GM18502 (cell line): ENCODE results near the gene ZMIZ1.

ENCODE experiments used
- ATAC-seq: cut with Tn5 transposase; IDR thresholded peaks from one replicate; pipeline ENCODE4 v1.9.1; 2021; ENCODE audit warnings: mild to moderate bottlenecking; ENCODE audit not compliant: unreplicated experiment, poor library complexity

Gene ZMIZ1

GRCh38 chr10:79193694-79194382 is 125.1 kb downstream of the ZMIZ1 start:
- ATAC-seq = no peak

GRCh38 chr10:79195091-79195923 is 126.5 kb downstream of the ZMIZ1 start:
- ATAC-seq = peak; percentile 90

GRCh38 chr10:79196470-79197461 is 128.0 kb downstream of the ZMIZ1 start:
- no peak for ATAC-seq

- ATAC-seq = no peak
Measured at GRCh38 chr10:79197558-79197957, 128.8 kb downstream of the ZMIZ1 start.

GRCh38 chr10:79200346-79200745 is 131.6 kb downstream of the ZMIZ1 start:
- ATAC-seq = no peak

GRCh38 chr10:79201706-79202105 is 132.9 kb downstream of the ZMIZ1 start:
- ATAC-seq = no peak

- no peak for ATAC-seq
Measured at GRCh38 chr10:79202188-79203013, 133.6 kb downstream of the ZMIZ1 start.

GRCh38 chr10:79203014-79203644 is 134.4 kb downstream of the ZMIZ1 start:
- no peak for ATAC-seq

GRCh38 chr10:79203833-79204232 is 135.1 kb downstream of the ZMIZ1 start:
- no peak for ATAC-seq

GRCh38 chr10:79206300-79207095 is 137.7 kb downstream of the ZMIZ1 start:
- no peak for ATAC-seq

- ATAC-seq = no peak
Measured at GRCh38 chr10:79207096-79207357, 138.3 kb downstream of the ZMIZ1 start.

GRCh38 chr10:79207726-79208125 is 139.0 kb downstream of the ZMIZ1 start:
- no peak for ATAC-seq

- ATAC-seq = no peak
Measured at GRCh38 chr10:79208251-79208983, 139.7 kb downstream of the ZMIZ1 start.

GRCh38 chr10:79209340-79209739 is 140.6 kb downstream of the ZMIZ1 start:
- no peak for ATAC-seq

GRCh38 chr10:79209831-79210230 is 141.1 kb downstream of the ZMIZ1 start:
- no peak for ATAC-seq

- no peak for ATAC-seq
Measured at GRCh38 chr10:79210672-79211071, 141.9 kb downstream of the ZMIZ1 start.

- no peak for ATAC-seq
Measured at GRCh38 chr10:79211616-79212015, 142.8 kb downstream of the ZMIZ1 start.

- ATAC-seq = no peak
Measured at GRCh38 chr10:79215531-79215930, 146.8 kb downstream of the ZMIZ1 start.
